MM.1S (cell line): Measurements from ENCODE around the gene AGPAT2.

Source experiments
- DNase-seq: peaks from one replicate; pipeline ENCODE4 v3.0.0-alpha.2; 2015
- H2AFZ ChIP-seq: fragments of 300-600 bp; sonication (generic); 2 replicates; pipeline ENCODE4 v1.6.0; 2016; ENCODE audit warnings: antibody characterized with exemption, low read length
- H3F3A ChIP-seq: fragments of 300-600 bp; sonication (generic); 2 replicates; pipeline ENCODE4 v1.6.1; 2016; ENCODE audit warnings: mild to moderate bottlenecking, antibody characterized with exemption, low read length, moderate library complexity, mixed read lengths; ENCODE audit not compliant: insufficient read depth
- H3K27ac ChIP-seq: fragments of 300-600 bp; sonication (generic); 2 replicates; pipeline ENCODE4 v1.5.1; 2016; ENCODE audit warnings: mild to moderate bottlenecking, low read length
- H3K27me3 ChIP-seq: fragments of 300-600 bp; sonication (generic); replicated peaks from 2 replicates; pipeline ENCODE4 v1.6.0; 2016; ENCODE audit warnings: low read length; ENCODE audit not compliant: insufficient read depth
- H3K36me3 ChIP-seq: fragments of 300-600 bp; sonication (generic); replicated peaks from 2 replicates; pipeline ENCODE4 v1.6.1; 2016; ENCODE audit warnings: mild to moderate bottlenecking, low read length, mixed read lengths; ENCODE audit not compliant: insufficient read depth
- H3K4me1 ChIP-seq: fragments of 300-600 bp; sonication (generic); 2 replicates; pipeline ENCODE4 v1.6.1; 2016; ENCODE audit warnings: low read length, mixed read lengths
- H3K4me2 ChIP-seq: fragments of 300-600 bp; sonication (generic); 2 replicates; pipeline ENCODE4 v1.6.0; 2016; ENCODE audit warnings: low read depth, low read length
- H3K4me3 ChIP-seq: fragments of 300-600 bp; sonication (generic); 2 replicates; pipeline ENCODE4 v1.5.1; 2016; ENCODE audit warnings: low read length, mixed read lengths
- H3K79me2 ChIP-seq: fragments of 300-600 bp; sonication (generic); 2 replicates; pipeline ENCODE4 v1.6.1; 2016; ENCODE audit warnings: mixed run types, low read length, mixed read lengths
- H3K9ac ChIP-seq: fragments of 300-600 bp; sonication (generic); 2 replicates; pipeline ENCODE4 v1.6.1; 2016; ENCODE audit warnings: low read length, mixed read lengths
- H3K9me2 ChIP-seq: fragments of 300-600 bp; sonication (generic); replicated peaks from 2 replicates; pipeline ENCODE4 v1.6.1; 2016; ENCODE audit warnings: mild to moderate bottlenecking, low read length, mixed read lengths; ENCODE audit not compliant: insufficient read depth
- H3K9me3 ChIP-seq: fragments of 300-600 bp; sonication (generic); replicated peaks from 2 replicates; pipeline ENCODE4 v1.6.1; 2016; ENCODE audit warnings: mild to moderate bottlenecking, low read length, mixed read lengths; ENCODE audit not compliant: insufficient read depth
- H4K20me1 ChIP-seq: fragments of 300-600 bp; sonication (generic); 2 replicates; pipeline ENCODE4 v1.6.1; 2016; ENCODE audit warnings: mild to moderate bottlenecking, low read length, moderate library complexity, mixed read lengths; ENCODE audit not compliant: insufficient read depth
- EZH2 ChIP-seq: fragments of 300-600 bp; sonication (generic); optimal IDR thresholded peaks from 2 replicates; pipeline ENCODE3; 2017; ENCODE audit warnings: low read depth, mild to moderate bottlenecking, antibody characterized with exemption, low read length, mixed read lengths
- EZH2phosphoT487 ChIP-seq: fragments of 300-600 bp; sonication (generic); IDR thresholded peaks from 2 replicates; pipeline ENCODE4 v1.6.1; 2018; ENCODE audit warnings: antibody characterized with exemption, low read length
- TF ChIP-seq, protein P1 (sequence below): fragments of 300-600 bp; sonication (generic); IDR thresholded peaks from 2 replicates; pipeline ENCODE4 v1.5.1; 2016; ENCODE audit warnings: antibody characterized with exemption, low read length, mixed read lengths

The AGPAT2 gene

DNA sequence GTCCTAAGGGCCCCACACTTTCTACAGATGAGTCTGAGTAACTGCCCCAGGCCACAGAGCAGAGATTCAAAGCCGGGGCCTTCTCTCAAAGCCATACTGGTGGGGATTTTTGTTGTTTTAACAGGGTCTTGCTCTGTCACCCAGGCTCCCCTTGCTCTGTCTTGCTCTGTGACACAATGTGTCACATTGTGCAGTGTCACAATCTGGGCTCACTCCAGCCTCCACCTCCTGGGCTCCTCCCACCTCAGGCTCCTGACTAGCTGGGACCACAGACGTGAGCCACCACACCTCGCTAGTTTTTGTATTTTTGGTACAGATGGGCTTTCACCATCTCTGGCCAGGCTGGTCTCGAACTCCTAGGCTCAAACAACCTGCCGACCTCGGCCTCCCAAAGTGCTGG lies 8.6 kb downstream of the AGPAT2 start:
- Histone ChIP-seq H3K4me1 (no peaks in the 10 kb centered on the region), H3K4me2 (no peak overlapping the region), H3K27ac (no peak overlapping the region), H4K20me1 (no peaks in the 10 kb centered on the region), H3K9me2 (no peaks in the 10 kb centered on the region), H3K36me3 (no peaks in the 10 kb centered on the region), H3F3A (no peaks in the 10 kb centered on the region), H2AFZ (no peak overlapping the region), H3K27me3 (peaks cover 95% of the 10 kb centered on the region), H3K79me2 (no peaks in the 10 kb centered on the region), H3K4me3 (no peak overlapping the region), H3K9ac (no peak overlapping the region), H3K9me3 (no peaks in the 10 kb centered on the region)
- TF ChIP-seq EZH2phosphoT487 (no peak), EZH2 (no peak)
- TF ChIP-seq, protein P1, sequence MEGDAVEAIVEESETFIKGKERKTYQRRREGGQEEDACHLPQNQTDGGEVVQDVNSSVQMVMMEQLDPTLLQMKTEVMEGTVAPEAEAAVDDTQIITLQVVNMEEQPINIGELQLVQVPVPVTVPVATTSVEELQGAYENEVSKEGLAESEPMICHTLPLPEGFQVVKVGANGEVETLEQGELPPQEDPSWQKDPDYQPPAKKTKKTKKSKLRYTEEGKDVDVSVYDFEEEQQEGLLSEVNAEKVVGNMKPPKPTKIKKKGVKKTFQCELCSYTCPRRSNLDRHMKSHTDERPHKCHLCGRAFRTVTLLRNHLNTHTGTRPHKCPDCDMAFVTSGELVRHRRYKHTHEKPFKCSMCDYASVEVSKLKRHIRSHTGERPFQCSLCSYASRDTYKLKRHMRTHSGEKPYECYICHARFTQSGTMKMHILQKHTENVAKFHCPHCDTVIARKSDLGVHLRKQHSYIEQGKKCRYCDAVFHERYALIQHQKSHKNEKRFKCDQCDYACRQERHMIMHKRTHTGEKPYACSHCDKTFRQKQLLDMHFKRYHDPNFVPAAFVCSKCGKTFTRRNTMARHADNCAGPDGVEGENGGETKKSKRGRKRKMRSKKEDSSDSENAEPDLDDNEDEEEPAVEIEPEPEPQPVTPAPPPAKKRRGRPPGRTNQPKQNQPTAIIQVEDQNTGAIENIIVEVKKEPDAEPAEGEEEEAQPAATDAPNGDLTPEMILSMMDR: no peak
- DNase-seq: no peak

DNA sequence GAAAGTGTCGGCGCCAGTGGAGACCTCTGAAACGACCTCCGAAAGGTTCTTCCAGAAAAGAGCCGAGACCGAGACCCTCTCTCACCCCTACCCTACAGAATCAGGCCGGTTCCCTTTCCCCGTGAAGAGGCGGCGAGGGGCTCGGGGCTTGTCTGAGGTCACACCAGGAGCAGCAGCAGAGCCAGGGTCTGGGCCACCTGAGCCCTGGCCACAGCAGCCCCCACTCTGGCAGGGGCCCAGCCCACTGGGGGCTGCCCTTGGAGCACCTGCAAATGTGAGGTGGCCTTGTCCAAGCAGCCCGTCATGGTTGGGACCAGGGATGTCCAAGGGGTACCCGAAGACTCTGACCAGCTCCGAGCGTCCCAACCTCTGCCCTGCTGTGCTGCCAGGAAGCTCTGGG lies 9.2 kb downstream of the AGPAT2 start:
- H3K79me2 ChIP-seq: no peaks in the 10 kb centered on the region
- no peak overlapping the region for H3K4me2 ChIP-seq
- H3K27ac ChIP-seq: no peak overlapping the region
- H2AFZ ChIP-seq: no peak overlapping the region
- H3K4me1 ChIP-seq: no peaks in the 10 kb centered on the region
- H3K4me3 ChIP-seq: no peak overlapping the region
- H3K9me2 ChIP-seq: no peaks in the 10 kb centered on the region
- no peaks in the 10 kb centered on the region for H4K20me1 ChIP-seq
- no peak overlapping the region for H3K9ac ChIP-seq
- no peak for DNase-seq
- no peaks in the 10 kb centered on the region for H3K9me3 ChIP-seq
- no peaks in the 10 kb centered on the region for H3F3A ChIP-seq
- peaks cover 95% of the 10 kb centered on the region for H3K27me3 ChIP-seq
- TF ChIP-seq EZH2phosphoT487: no peak
- TF ChIP-seq, protein P1: no peak
- TF ChIP-seq EZH2: no peak
- no peaks in the 10 kb centered on the region for H3K36me3 ChIP-seq

DNA sequence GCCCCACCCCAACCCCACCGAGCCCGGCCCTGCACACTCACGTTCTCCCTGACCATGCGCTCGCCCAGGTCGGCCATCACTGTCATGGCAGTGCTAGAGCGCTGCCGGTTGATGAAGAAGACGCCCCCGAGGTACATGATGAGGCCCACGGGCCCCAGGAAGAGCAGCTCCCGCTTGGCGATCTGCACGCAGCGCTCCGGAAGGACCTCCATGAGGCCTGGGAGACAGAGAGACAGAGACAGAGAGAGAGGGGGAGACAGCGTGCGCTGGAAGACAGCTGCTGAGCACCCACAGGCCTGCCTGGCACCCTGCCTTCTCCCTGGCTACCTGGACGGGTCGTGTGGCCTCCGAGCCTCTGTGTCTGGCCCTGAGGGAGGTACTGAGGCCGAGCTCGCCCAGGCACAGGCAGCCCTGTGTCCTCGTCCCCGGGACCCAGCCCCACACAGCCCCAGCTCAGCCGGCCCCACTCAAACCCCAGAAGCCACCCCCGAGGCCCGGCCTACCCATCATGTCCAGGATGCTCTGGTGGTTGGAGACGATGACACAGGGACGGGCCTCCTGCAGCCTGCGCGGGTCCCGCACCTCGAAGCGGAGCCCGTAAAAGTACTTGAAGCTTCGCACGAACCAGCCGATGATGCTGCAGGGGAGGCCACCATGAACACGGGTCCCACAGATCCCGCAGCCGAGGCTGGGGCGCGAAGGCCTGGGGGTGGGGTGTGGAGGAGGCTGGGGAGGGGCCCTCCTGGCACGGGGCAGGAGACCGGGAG lies 10.2 kb downstream of the AGPAT2 start:
- no peak overlapping the region for H3K4me2 ChIP-seq
- H3K9me3 ChIP-seq: no peaks in the 10 kb centered on the region
- H2AFZ ChIP-seq: no peak overlapping the region
- H3K27me3 ChIP-seq: peaks cover 95% of the 10 kb centered on the region
- H4K20me1 ChIP-seq: no peaks in the 10 kb centered on the region
- no peaks in the 10 kb centered on the region for H3K36me3 ChIP-seq
- TF ChIP-seq EZH2phosphoT487: no peak
- TF ChIP-seq, protein P1: no peak
- no peak for TF ChIP-seq EZH2
- H3F3A ChIP-seq: no peaks in the 10 kb centered on the region
- DNase-seq: no peak
- no peaks in the 10 kb centered on the region for H3K9me2 ChIP-seq
- H3K79me2 ChIP-seq: no peaks in the 10 kb centered on the region
- no peak overlapping the region for H3K27ac ChIP-seq
- H3K4me1 ChIP-seq: no peaks in the 10 kb centered on the region
- no peak overlapping the region for H3K9ac ChIP-seq
- H3K4me3 ChIP-seq: no peak overlapping the region
